ENCODE data around the gene RAI1. TPM values are rescaled to one million over a fixed set of nuclear protein-coding genes. Genes with fewer than 3 reads are reported as not detected.

The RAI1 gene
- polyA plus RNA-seq, 4 donors = 19.4 to 41.6 (median 24.3) TPM

DNA sequence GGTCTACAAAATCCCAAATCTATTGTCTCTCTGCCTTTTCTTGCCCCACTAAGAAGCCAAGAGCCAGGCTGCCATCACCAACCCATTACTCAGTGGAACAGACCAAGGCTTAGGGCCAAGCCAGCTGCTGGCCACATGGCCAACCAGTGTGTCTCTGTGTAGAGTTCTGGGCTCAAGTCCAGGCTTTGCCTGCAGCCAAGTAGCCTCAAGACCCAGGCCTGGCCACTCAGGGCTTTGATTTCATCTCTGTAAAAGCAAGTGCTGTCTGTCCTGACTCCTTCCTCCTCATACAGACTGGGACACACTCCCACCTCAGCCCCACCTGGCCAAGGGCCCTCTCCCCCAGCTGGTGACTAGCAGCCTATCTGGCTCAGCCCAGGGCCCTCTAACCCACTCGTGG is 140.9 kb downstream of the RAI1 start:
- no peak for DNase-seq (ENCODE audit: low read depth in 4 of 4, low spot score in 3 of 4)

DNA sequence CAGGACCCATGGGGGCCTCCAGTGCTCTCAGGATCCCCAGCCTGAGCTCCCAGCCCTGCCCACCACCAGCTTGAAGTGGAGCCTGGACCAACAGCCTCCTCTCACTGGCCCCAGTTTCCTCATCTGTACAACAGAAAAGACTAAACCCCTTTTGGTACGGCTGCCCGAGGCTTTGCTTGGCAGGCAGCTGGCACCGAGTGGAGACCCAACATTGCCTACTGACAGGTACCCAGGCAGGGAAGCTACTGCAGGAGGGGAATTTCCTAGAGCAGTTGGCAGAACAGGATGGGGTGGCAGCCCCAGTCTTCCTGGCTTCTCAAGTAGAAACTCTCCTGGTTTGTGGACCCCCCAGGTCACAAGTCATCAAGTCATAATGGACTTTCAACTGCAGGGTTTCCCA is 141.4 kb downstream of the RAI1 start:
- no peak for DNase-seq (ENCODE audit: low read depth in 4 of 4, low spot score in 3 of 4)

DNA sequence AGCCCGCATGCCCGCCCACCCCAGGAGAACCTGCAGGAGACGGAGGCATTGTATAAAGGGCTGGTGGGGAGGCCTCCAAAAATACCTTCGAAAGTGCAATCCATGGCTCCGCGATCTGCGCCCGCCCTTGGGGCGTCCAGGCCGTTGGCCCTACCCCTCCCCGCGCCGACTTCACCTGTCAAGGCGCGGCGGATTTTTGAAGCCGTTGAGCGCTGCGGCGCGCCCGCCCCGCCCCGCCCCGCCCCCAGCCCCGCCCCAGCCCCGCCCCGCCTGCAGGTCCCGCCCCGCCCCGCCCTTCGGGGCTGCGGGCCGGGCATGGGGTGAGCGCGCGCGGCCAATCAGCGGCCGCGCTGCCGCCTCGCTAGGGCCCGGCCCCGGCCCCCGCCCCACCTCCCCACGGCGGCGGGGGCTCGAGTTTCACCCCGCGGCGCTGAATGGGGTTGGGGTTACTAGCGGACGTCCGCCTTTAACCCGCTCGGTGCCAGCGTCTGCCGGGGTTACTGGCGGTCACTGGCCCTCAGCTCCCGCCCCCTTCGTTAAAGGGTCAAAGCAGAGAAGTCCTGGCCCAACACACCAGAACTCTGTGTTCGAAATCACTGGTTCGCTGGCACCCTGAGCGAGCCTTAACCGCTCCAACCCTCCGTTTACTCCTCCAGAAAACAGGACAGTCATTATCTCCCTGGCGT is 142.3 kb downstream of the RAI1 start:
- DNase-seq (ENCODE audit: low read depth in 4 of 4, low spot score in 3 of 4) = peak in 2 of 4 donors; percentile 68 to 75

DNA sequence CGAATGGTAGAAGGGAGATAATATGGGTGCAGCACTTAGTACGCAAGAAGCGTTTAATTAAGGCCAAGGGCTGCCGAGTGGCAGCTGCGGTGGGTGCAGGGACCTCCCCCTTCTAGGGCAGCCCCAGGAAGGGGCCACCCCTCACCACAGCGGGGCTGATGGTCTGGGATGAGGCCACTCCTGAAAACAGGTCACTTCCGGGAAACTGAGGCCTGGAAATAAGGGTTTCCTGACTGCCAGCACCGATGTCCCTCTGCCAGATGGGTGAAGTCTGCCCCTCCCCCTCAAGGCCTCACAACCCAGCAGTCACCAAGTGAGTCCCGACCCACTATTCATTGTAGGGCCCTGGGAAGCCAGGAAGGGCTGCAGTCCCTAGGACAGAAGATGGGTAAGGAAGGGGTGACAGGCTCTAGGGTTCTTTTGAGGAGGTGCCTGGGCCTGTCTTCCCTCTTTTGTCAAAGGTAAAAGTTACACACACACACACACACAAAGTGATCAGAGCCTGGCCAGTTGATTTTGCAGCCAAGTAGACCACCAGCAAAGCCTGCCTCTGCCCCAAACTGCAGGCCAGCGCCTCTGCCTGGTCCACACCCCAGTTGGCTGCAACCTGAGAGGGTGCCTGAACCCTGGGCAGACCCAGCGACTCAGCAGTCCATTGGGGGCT is 143.0 kb downstream of the RAI1 start:
- DNase-seq (ENCODE audit: low read depth in 4 of 4, low spot score in 3 of 4) = no peak

DNA sequence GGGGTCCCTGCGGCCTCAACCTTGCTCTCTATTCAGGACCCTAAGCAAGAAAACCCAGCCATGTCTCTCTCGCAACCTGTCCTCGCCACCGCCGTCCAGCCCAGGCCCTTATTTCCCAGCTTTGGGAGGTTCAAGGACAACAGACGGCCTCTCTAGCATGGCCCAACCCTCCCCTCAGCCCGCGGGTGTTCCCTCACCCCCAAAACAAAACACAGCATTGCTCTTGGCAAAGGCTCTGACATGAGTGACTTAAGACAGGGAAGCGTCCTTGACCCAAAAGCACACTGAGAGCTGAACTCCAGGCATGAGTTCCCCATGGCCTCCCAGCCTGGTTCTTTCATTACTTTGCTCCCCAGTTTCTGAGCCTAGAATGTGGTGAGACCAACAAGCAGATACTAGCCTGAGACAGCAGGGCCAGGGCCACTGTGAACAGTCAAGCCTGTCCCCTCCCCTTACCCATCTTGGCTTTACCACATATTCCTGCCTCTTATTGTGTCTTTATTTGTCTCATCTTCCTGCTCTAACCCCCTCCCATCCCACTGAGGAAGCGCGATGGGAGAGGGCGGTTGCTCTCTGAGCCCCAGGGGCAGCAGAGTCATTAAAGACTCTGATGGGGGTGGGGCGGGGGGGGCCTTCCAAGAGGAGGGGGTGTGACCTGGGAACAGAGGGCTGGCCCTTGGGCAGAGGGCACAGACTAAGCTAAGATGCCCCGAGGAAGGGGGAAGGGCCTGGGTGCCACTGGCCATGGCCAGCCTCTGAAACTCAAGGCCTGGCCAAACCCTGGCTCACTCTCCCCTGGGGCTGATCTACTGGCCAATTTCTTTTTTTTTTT is 143.7 kb downstream of the RAI1 start:
- DNase-seq (ENCODE audit: low read depth in 4 of 4, low spot score in 3 of 4) = no peak

DNA sequence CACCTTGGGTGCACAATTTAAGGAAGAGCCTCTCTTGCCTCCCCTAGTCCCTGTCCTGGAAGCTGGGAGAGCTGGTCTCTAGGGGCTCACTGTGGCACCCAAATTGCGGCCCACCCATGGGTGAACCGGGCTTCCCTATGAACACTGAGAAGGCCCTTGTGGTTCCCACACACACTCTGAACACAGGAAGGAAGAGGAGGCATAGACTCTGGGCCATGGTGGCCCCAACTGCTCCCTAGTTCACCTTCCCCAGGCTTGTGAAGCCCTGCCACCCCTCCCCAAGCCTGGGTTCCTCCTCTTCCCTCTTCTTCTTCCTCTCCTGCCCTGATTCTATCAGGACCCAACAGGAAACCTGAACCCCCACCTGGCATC is 145.1 kb downstream of the RAI1 start:
- no peak for DNase-seq (ENCODE audit: low read depth in 4 of 4, low spot score in 3 of 4)

DNA sequence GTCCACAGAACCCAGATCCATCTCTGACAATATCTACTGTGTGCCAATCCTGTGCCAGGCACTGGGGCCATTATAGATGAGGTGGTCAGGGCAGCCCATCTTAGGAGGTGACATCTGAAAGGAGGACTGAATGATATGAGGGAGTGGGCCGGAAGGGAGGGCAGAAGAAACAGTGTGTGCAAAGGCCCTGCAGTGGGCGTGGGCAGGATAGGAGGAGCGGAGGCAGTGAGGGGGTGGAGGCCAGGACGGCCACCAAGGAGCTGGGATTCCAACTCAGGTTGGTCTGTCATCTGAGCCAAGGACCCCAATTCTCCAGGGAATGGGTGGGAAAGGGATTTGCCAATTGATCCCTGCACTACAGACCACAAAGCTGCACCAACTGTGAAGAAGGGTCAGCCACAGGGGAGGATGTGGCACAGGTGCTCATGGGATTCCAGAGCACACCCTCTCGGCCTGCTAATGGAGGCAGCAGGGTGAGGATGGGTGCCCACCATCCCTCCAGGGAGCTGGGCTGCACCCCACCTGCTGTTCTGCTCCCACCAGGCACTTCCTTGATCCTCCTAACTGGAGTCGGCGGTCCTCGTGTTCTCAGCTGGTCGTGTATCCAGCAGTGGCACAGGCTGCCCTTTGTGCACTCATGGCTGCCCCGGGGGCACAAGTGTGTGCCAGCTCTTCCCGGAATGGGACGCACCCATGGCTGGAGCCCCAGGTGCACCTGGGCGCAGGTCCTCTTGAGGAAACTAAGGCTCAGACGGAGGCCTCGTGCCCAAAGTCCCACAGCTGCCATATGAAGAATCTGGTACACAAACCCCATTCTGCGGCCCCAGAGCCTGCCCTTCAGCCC is 145.9 kb downstream of the RAI1 start:
- no peak for DNase-seq (ENCODE audit: low read depth in 4 of 4, low spot score in 3 of 4)

DNA sequence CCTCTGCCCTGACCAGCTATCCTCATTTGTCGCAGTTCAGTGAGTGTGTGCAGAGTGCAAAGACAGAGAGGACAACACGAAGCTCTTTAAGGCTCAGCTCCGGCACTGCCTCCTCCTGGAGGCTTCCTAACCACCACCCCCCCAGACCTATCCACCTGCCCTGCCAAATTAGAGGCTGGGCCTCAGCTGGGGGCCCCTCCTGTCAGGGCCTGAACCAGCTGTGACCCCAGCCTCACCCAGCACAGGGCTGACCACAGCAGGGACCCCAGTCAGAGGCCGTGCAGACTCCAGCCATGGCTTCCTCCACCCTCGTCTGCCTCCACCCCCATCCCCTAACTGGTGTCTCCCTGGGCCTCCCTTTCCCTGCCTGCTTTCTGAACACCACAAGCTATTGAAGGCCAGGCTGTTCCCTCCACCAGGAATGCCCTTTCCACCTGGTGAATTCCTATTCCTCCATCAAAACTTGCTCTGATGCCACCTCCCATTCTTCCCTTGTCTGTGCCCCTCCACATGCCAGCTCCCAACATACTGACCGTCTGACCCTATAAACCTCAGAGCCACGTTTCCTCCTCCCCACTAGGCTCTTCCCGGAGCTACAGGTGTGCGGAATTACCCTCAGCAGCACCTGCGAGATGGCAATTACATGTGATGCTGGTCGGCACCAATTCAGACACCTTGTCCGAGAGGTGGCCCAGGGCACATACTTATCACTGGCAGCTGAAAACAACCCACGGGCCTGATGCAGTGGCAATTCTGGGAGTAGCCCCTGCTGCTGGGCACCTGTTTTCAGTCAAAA is 146.8 kb downstream of the RAI1 start:
- DNase-seq (ENCODE audit: low read depth in 4 of 4, low spot score in 3 of 4) = no peak

DNA sequence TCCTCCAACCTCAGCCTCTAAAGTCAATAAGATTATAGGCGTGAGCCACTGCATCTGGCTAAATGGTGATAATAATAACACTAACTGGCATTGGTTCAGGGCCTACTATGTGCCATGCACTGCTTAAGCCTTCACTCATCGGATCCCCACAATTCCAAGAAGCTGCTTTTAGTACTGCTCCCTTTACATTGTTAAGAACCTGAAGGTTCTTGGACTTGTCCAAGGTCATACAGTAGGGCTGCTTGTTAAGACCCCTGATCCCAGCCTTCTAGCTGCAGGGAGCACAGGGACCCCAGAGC is 149.0 kb downstream of the RAI1 start:
- no peak for DNase-seq (ENCODE audit: low read depth in 4 of 4, low spot score in 3 of 4)

DNA sequence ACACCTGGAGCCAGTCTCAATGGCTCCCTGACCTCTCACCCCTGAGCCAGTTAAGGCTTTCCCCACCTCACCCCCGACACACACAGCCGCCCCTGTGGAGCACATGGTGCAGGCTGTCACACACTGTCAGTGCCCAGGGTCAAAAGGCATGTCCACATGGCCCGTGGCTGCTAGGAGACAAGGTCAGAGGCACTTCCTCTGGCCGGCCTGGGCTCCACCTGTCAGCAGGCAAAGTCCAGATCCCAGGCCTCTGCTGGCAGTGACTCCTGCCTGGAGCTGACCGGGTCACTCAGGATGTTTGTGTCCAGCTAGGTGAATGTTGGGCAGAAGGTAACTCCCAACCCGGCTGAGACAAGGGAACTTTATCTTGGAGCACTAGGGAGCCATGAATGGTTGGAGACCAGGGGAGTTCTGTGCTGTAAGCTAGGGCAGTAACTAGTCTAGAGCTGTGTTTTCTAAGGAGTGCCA is 149.5 kb downstream of the RAI1 start:
- DNase-seq (ENCODE audit: low read depth in 4 of 4, low spot score in 3 of 4) = no peak

DNA sequence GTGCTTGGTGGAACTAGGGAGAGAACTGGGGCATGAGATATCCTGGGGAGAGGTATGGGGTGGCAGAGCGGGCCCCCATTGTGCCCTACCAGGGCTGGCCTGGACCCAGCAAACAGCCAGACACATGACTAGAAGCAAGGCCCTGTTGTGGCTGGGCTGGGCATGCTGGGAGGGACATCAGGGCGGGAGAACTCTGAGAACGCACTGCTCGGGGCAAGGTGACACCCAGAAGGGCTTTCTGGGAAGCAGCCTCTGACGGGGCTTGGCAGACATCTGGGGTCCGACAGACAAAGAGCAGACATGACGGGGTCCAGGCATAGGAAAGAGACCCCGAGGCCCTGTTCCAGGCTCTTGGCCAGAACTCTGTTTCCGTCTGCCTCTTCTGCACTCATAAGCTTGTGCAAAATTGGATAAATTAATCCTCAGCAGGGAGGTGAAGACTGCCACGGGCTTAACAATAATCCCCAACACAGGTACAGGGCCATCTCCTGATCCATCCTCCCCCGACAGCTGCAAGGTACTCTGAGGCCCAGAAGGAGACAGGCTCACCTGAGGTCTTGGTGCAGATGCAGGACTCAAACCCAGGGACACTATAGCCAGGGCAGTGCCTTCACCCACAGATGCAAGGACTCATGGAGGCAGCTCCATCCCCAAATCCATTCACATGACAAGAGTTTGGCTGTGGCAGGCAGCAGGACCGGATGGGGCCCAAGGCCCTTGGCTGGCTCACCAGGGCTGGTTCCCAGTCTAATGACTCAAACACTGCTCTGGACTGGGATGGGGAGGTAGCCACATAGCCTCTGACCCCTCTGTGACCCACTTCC is 150.2 kb downstream of the RAI1 start:
- no peak for DNase-seq (ENCODE audit: low read depth in 4 of 4, low spot score in 3 of 4)

DNA sequence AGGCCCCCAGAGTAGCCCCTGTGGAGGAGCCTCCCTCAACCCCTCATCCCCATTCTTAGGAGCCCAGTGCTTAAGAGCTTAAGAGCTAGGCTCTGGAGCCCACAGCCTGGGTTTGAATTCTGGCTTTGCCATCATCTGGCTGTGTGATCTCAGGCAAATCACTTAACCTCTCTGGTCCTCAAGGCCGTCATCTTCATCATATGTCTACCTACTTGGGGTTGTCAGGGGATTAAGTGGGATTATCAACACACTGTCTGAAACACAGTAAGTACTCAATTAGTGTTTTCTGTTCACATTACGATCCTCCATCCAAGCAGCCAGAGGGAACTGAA is 150.7 kb downstream of the RAI1 start:
- DNase-seq (ENCODE audit: low read depth in 4 of 4, low spot score in 3 of 4) = no peak

DNA sequence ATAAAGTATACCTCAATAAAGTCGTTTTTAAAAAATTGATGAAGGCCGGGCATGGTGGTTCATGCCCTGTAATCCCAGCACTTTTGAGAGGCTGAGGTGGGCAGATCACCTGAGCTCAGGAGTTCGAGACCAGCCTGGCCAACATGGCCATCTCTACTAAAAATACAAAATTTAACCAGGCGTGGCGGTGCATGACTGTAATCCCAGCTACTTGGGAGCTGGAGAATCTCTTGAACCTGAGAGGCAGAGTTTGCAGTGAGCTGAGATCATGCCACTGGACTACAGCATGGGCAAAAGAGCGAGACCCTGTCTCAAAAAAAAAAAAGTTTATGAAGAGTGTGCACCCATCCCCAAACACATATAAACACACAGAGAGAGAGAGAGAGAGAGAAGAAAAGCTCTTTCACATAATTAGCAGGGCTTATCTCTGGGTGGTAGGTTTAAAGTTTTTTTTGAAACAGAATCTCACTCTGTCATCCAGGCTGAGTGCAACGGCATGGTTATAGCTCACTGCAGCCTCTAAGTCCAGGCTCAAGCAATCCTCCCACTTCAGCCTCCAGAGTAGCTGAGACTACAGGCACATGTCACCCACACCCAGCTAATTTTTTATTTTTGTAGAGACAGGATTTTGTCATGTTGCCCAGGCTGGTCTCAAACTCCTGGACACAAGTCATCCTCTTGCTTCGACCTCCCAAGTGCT is 152.6 kb downstream of the RAI1 start:
- DNase-seq (ENCODE audit: low read depth in 4 of 4, low spot score in 3 of 4) = no peak

DNA sequence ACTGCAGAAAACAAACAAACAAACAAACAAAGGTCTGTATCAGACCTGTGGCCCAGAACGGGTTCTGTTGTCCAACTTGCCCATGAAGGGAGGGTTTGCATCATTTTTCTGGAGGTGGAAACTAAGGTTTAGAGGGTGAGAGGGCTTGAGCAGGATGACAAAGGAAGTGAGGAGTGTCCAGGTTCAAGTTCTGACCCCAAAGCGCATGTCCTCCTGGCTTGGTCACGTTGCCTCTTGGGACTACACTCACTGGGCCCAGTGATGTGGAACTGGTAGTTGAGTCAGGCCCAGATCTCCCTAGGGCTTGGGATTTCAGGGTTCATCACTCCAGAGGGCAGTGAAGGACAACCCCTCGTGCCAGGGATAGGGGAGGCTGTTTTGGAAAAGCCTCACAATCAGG is 153.7 kb downstream of the RAI1 start:
- DNase-seq (ENCODE audit: low read depth in 4 of 4, low spot score in 3 of 4) = no peak

DNA sequence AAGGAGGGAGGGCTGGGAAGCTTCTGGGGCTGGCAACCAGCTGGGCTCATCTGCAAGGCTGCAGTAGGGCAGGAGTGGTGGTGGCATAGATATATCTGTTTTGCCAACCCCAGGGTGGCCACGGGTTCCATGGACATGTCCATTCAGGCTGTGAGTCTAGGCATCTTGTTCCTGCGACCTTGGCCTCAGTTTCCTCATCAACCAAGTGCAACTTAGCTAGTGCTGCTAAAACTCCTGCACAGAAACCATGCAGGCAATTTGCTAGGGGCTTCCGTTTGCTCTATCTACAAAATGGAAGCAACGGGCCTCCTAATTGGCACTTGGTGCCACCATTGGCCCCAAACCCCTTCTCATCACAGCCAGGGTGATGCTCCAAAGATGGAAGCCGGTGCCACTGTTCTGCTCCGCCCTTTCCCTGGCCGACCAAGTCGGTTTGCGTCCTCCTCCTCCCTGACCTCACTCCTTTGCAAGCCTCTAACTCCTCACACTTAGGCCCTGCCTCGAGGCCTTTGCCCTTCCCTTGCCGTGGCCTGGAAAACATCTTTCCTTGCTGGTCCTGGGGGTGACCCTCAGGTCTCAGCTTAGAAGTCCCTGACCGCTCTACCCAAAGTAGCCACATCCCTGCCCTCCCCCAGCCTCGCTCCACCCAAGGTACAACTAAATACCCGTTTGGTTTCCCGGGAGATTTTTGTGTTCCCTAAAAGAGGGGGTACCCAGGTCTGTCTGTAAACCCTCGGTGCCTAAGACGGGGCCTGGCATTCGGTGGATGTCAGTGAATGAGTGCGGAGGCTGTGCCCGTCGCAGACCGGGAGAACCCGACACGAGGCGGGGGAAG is 154.4 kb downstream of the RAI1 start:
- no peak for DNase-seq (ENCODE audit: low read depth in 4 of 4, low spot score in 3 of 4)

DNA sequence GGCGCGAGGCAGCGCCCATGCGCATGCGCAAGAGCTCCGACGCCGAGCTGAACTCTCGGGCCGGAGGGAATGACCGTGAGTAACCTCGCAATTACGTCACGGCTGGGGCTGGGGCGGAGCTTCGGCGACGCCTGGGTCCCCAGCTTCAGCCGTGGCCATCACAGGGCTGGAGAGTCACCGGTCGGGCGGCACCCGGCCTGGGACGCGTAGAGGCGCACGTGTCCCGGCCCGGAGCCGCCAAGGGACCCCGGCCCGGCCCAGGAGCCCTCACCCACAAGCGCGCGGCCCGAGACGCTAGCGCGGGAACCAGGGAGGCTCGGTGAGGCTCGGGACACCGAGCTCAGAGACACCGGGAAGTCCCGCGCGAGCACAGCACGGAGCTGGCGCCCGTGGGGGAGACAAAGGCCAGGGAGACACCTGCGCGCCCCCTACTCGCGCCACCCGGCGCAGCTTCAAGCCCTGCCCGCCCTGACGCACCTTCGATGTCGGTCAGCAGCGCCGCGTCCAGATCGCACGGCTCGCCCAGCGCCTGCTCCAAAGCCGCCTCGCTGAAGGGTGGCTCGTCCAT is 155.1 kb downstream of the RAI1 start:
- peak; percentile 93 to 96 (median 94) for DNase-seq (ENCODE audit: low read depth in 4 of 4, low spot score in 3 of 4)

DNA sequence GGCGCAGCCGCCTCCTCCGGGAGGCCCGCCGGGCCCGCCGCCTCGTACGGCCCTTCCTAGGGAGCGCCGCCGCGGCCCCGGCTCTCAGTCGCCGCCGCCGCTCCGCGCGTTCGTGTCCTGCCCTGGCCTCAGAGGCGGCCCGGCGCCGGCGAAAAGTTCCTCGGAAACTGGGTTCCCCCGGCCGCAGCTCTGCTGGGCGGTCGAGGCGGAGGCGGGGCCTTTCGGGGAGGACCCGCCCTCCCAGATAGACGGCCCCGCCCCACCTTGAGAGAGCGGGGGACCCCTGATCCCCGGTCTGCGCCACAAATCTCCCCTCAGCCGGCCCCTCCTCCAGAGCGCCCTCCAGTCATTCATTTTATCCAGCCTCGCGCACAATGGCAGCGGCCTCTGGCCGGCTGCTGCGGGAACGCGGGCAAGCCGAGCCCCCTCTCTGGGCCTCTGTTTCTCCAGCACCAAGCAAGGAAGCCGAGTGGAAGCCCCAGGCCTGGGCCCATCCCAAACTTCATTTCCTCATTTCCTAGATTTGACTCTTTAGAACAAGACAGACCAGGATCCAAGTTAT is 155.6 kb downstream of the RAI1 start, which contains the start of gene SREBF1:
TSS of gene SREBF1 (minus strand) at position 169 of the 562 bp plus-strand sequence. CDS start 169 bp downstream, outside the sequence.
- DNase-seq (ENCODE audit: low read depth in 4 of 4, low spot score in 3 of 4) = no peak
